ENCODE results near the gene DISC1. TPM values are rescaled to one million over a fixed set of nuclear protein-coding genes. Genes with fewer than 3 reads are reported as not detected.
A peak's percentile ranks its signal among the peaks of the same experiment; 100 is the strongest.

The DISC1 gene
- total RNA-seq, 4 donors from 2014 or later: 9.6 to 27.9 (median 13.0) TPM

DNA sequence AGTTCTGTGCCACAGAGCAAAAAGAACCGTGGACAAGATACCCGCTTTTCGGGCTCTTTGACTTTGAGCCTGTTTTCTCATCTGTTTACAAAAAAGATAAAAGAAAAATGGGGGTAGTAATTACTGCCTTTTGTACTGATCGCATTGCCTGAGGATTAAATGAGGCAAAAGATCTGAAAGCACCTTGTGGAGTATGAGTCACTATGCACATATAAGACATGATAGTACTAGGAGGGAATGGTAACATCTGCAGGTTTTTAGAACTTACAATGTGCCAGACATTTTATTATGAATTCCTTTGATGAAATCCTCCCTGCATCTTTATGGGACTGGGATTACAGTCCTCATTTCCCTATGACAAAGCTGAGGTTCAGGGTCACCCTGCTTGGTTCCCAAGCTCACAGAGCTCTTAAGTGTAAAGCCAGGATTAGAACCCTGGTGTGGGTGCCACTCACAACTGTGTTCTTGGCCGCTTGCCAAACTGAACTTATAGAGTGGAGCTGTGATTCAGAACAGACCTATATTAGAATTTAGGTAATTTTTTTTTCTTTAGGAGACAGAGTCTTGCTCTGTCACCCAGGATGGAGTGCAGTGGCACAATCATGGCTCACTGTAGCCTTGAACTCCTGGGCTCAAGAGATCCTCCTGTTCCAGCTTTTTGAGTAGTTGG lies 1.8 kb downstream of the DISC1 start:
- TF ChIP-seq, protein P1, sequence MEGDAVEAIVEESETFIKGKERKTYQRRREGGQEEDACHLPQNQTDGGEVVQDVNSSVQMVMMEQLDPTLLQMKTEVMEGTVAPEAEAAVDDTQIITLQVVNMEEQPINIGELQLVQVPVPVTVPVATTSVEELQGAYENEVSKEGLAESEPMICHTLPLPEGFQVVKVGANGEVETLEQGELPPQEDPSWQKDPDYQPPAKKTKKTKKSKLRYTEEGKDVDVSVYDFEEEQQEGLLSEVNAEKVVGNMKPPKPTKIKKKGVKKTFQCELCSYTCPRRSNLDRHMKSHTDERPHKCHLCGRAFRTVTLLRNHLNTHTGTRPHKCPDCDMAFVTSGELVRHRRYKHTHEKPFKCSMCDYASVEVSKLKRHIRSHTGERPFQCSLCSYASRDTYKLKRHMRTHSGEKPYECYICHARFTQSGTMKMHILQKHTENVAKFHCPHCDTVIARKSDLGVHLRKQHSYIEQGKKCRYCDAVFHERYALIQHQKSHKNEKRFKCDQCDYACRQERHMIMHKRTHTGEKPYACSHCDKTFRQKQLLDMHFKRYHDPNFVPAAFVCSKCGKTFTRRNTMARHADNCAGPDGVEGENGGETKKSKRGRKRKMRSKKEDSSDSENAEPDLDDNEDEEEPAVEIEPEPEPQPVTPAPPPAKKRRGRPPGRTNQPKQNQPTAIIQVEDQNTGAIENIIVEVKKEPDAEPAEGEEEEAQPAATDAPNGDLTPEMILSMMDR (IDR thresholded peaks at IDR 0.05): no peak
- ATAC-seq (ENCODE audit: low FRiP score) (no peak), DNase-seq (ENCODE audit: low spot score) (peak; percentile 53)

DNA sequence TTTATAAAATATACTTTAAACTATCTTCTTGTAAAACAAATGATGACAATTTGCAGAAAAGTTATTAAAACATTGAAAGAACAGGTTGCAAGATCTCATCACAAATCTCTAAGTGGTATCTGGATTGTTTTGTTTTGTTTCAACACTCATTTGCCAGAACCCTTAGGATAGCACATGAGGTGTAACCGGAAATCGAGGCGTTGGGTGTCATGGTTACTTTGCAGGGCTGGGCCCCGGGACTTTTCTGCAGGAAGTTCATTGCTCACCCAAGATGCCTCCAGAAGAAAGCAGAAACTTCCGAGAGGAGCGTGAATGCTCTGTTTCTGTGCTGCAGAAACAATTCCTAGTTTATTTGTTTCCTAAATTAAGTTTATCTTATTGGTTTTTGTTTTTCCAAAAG lies 2.5 kb downstream of the DISC1 start:
- DNase-seq (ENCODE audit: low spot score) (no peak), ATAC-seq (ENCODE audit: low FRiP score) (no peak)
- TF ChIP-seq, protein P1 (IDR thresholded peaks at IDR 0.05): no peak

GRCh38 chr1:231630558-231631205 lies 4.1 kb downstream of the DISC1 start:
- TF ChIP-seq, protein P1 (IDR thresholded peaks at IDR 0.05): no peak
- ATAC-seq (ENCODE audit: low FRiP score) (no peak), DNase-seq (ENCODE audit: low spot score) (no peak)

DNA sequence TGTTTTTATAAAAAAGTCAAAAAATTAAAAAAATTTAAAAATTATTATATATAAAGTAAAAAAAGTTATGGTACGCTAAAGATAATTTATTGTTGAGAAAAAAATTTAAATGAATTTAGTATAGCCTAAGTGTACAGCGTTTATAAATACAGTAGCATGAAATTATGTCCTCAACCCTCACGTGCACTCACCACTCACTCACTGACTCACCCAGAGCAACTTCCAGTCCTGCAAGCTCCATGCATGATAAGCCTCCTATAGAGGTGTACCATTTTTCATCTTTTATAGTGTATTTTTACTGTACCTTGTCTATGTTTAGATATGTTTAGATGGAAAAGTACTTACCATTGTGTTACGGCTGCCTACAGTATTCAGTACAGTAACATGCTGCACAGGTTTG lies 5.1 kb downstream of the DISC1 start:
- DNase-seq (ENCODE audit: low spot score) (no peak), ATAC-seq (ENCODE audit: low FRiP score) (no peak)
- TF ChIP-seq, protein P1 (IDR thresholded peaks at IDR 0.05): no peak

GRCh38 chr1:231632119-231632518 lies 5.5 kb downstream of the DISC1 start:
- TF ChIP-seq, protein P1 (IDR thresholded peaks at IDR 0.05): no peak
- DNase-seq (ENCODE audit: low spot score): no peak
- no peak for ATAC-seq (ENCODE audit: low FRiP score)

GRCh38 chr1:231634323-231635013 lies 7.9 kb downstream of the DISC1 start:
- TF ChIP-seq, protein P1 (IDR thresholded peaks at IDR 0.05): no peak
- ATAC-seq (ENCODE audit: low FRiP score): no peak
- no peak for DNase-seq (ENCODE audit: low spot score)

Measured in omental fat pad (tissue), 4 donors.